Kidney (tissue), 14 donors: Measurements from ENCODE around the gene PGM2. TPM values are rescaled to one million over a fixed set of nuclear protein-coding genes. Genes with fewer than 3 reads are reported as not detected.

Experiments used
- DNase-seq, 5 donors: peaks; one replicate each; pipeline ENCODE4 v3.0.0-alpha.2; 2013 to 2020
- FAIRE-seq: peaks from 2 replicates; lab custom pipeline; 2012; peaks lifted over from hg19 to GRCh38; lab: Jason Lieb, UNC
- H3K27ac ChIP-seq, 2 donors: one replicate each; pipeline ENCODE4 v1.7.0; 2013; ENCODE audit warnings: low read depth in 2 of 2, low read length in 2 of 2, inconsistent platforms in 1 of 2
- H3K27me3 ChIP-seq: one replicate; pipeline ENCODE4 v1.7.1; 2013; ENCODE audit warnings: low read length, inconsistent platforms; ENCODE audit not compliant: control insufficient read depth, insufficient read depth
- H3K36me3 ChIP-seq, 3 donors: one replicate each; pipeline versions ENCODE4 v1.7.0 to v1.7.1; 2013; ENCODE audit warnings: low read length in 3 of 3, control low read depth in 1 of 3, inconsistent platforms in 1 of 3; ENCODE audit not compliant: insufficient read depth in 3 of 3, control insufficient read depth in 2 of 3
- H3K4me1 ChIP-seq, 3 donors: one replicate each; pipeline versions ENCODE4 v1.7.0 to v1.7.1; 2013; ENCODE audit warnings: low read length in 3 of 3, inconsistent platforms in 1 of 3, low read depth in 1 of 3; ENCODE audit not compliant: control insufficient read depth in 2 of 3, insufficient read depth in 2 of 3
- H3K4me3 ChIP-seq, 3 donors: one replicate each; pipeline versions ENCODE4 v1.7.0 to v1.8.1; 2013; ENCODE audit warnings: low read length in 3 of 3, control low read depth in 1 of 3, inconsistent platforms in 1 of 3
- H3K9ac ChIP-seq, 3 donors: one replicate each; pipeline versions ENCODE4 v1.7.0 to v1.7.1; 2013; ENCODE audit warnings: low read length in 3 of 3, control low read depth in 1 of 3, inconsistent platforms in 1 of 3
- H3K9me3 ChIP-seq, 3 donors: one replicate each; pipeline versions ENCODE4 v1.7.0 to v1.7.1; 2013; ENCODE audit warnings: low read length in 3 of 3, control low read depth in 1 of 3, inconsistent platforms in 1 of 3; ENCODE audit not compliant: control insufficient read depth in 2 of 3, insufficient read depth in 1 of 3
- CTCF ChIP-seq: IDR thresholded peaks from 3 replicates; pipeline ENCODE4 v1.5.1; 2012; ENCODE audit warnings: mild to moderate bottlenecking, moderate library complexity, borderline replicate concordance; ENCODE audit not compliant: insufficient read depth; ENCODE audit errors: extremely low read depth
- intact Hi-C: fragments of 100-400 bp; cut with DNase I; formaldehyde crosslinking; loops from one replicate; pipeline ENCODE4 v1.11.1; 2022
- polyA plus RNA-seq: library from polyadenylated mRNA; stranded (reverse); fragments of 350-450 nt; fragmentation: Illumina TruSeq; extraction: RNeasy Lipid Tissue Mini Kit (QIAGEN cat#74804); gene quantifications from one replicate; pipeline ENCODE4 v1.2.3, GENCODE V29; 2014; ENCODE audit warnings: low read depth, low replicate concordance; ENCODE audit not compliant: insufficient read depth
- total RNA-seq: library from RNA; stranded (reverse); fragmentation: NEBNext Ultra II Directional; extraction: Animal tissue kit (Norgen Biotek cat#: 25700); gene quantifications from one replicate; pipeline ENCODE4 v1.2.1, GENCODE V29; 2021
- donor health status: control.
- donor health status: control.
- donor health status: control.
- donor health status: control.
- donor health status: control.
- donor health status: DM: yes; HTN: yes; CAD: no.
- donor health status: Normal renal cell carcinoma (clear cell type).

Gene PGM2
- total and polyA plus RNA-seq, 2 donors from 2014 or later, result 15.5 to 30.7 TPM

GRCh38 chr4:37908488-37909331 is 82.2 kb downstream of the PGM2 start:
- H3K9ac ChIP-seq, result no peak overlapping the region

GRCh38 chr4:37909332-37910090 is 83.0 kb downstream of the PGM2 start:
- peak overlapping the region in 1 of 3 donors; percentile 24 for H3K4me3 ChIP-seq
- H3K36me3 ChIP-seq, result no peaks in the 10 kb centered on the region
- peak overlapping the region in 1 of 2 donors; percentile 48 for H3K27ac ChIP-seq
- intact Hi-C loops, result no loop called here
- no peak overlapping the region for H3K9ac ChIP-seq
- no peaks in the 10 kb centered on the region for H3K4me1 ChIP-seq
- no peaks in the 10 kb centered on the region for H3K9me3 ChIP-seq
- H3K27me3 ChIP-seq, result no peaks in the 10 kb centered on the region
- FAIRE-seq (no peak), DNase-seq (peak in 3 of 5 donors; percentile 13 to 48 (median 38))
- no peak for TF ChIP-seq CTCF

More at GRCh38 chr4:37908488-37909331, 82.2 kb downstream of the PGM2 start:
- no peak for FAIRE-seq
- H3K36me3 ChIP-seq, result no peaks in the 10 kb centered on the region
- no peaks in the 10 kb centered on the region for H3K27me3 ChIP-seq
- H3K4me3 ChIP-seq, result peak overlapping the region in 2 of 3 donors; percentile 24 to 30
- no peaks in the 10 kb centered on the region for H3K4me1 ChIP-seq
- no peak for TF ChIP-seq CTCF
- DNase-seq, result peak in 3 of 5 donors; percentile 32 to 68 (median 33)
- no peaks in the 10 kb centered on the region for H3K9me3 ChIP-seq
- intact Hi-C loops, result no loop called here
- peak overlapping the region; percentile 7 to 48 for H3K27ac ChIP-seq

GRCh38 chr4:37910091-37910486 is 83.6 kb downstream of the PGM2 start:
- H3K36me3 ChIP-seq, result no peaks in the 10 kb centered on the region
- H3K4me3 ChIP-seq, result no peak overlapping the region
- peak; percentile 56 for FAIRE-seq
- H3K9ac ChIP-seq, result no peak overlapping the region
- DNase-seq, result no peak
- H3K27ac ChIP-seq, result no peak overlapping the region
- TF ChIP-seq CTCF, result no peak
- intact Hi-C loops, result no loop called here
- H3K4me1 ChIP-seq, result no peaks in the 10 kb centered on the region
- no peaks in the 10 kb centered on the region for H3K27me3 ChIP-seq
- no peaks in the 10 kb centered on the region for H3K9me3 ChIP-seq

Other genes with a start within 250 kb of the PGM2 start
- 38.4 TPM for gene RELL1, start 140.3 kb upstream of the PGM2 start, total RNA-seq
- gene RELL1, start 140.3 kb upstream of the PGM2 start, polyA plus RNA-seq, result 1.4 TPM
- gene TBC1D1, start 64.4 kb downstream of the PGM2 start, total RNA-seq, result 170 TPM
- 182 TPM for gene TBC1D1, start 64.4 kb downstream of the PGM2 start, polyA plus RNA-seq
- 1.0 TPM for gene PTTG2, start 133.7 kb downstream of the PGM2 start, total RNA-seq
- not detected for gene PTTG2, start 133.7 kb downstream of the PGM2 start, polyA plus RNA-seq